Thyroid gland (tissue), 4 donors: Measurements from ENCODE around the gene ZBTB12. TPM values are rescaled to one million over a fixed set of nuclear protein-coding genes. Genes with fewer than 3 reads are reported as not detected.
"Not testable (repeated sequence)": the region's sequence is repeated elsewhere in the genome, so short reads cannot be mapped to it uniquely, and the experiment has no call there.

Source experiments
- DNase-seq, 2 donors: peaks; one replicate each; pipeline ENCODE4 v3.0.0-alpha.2; 2019
- H3K27ac ChIP-seq, 3 donors: fragments of 200-600 bp; sonication (generic); 1 replicate in 2 of 3; 2 replicates in 1 of 3; pipeline ENCODE4 v1.5.1; 2016 to 2019; ENCODE audit warnings: mild to moderate bottlenecking in 1 of 3, moderate library complexity in 1 of 3
- H3K27me3 ChIP-seq: fragments of 200-600 bp; sonication (generic); one replicate; pipeline ENCODE4 v1.5.1; 2019
- H3K36me3 ChIP-seq, 2 donors: fragments of 200-600 bp; sonication (generic); one replicate each; pipeline ENCODE4 v1.5.1; 2016 to 2019
- H3K4me1 ChIP-seq, 2 donors: fragments of 200-600 bp; sonication (generic); one replicate each; pipeline ENCODE4 v1.5.1; 2017 to 2019
- H3K4me3 ChIP-seq, 3 donors: fragments of 200-600 bp; sonication (generic); replicated peaks in 1 of 3; 1 replicate in 2 of 3; 2 replicates in 1 of 3; pipeline ENCODE4 v1.5.1; 2016; ENCODE audit warnings: mild to moderate bottlenecking in 1 of 3
- H3K9me3 ChIP-seq: fragments of 200-600 bp; sonication (generic); one replicate; pipeline ENCODE4 v1.5.1; 2017
- POLR2A ChIP-seq, 2 donors: fragments of 450-650 bp; IDR thresholded peaks; one replicate each; pipeline ENCODE4 v1.6.1; 2017; ENCODE audit warnings: antibody characterized with exemption in 2 of 2, mild to moderate bottlenecking in 2 of 2, moderate library complexity in 1 of 2
- WGBS, 2 donors: methylation state at CpG; one replicate each; pipeline ENCODE4 v1.1.5; 2017; 5-methylcytosine and 5-hydroxymethylcytosine counted together
- intact Hi-C: fragments of 100-400 bp; cut with DNase I; formaldehyde crosslinking; loops from one replicate; pipeline ENCODE4 v1.15.1; 2023
- total RNA-seq, 4 donors: library from RNA; depleted of rRNA; stranded (reverse); fragments of >200 nt; gene quantifications; one replicate each; pipeline ENCODE4 v1.2.3, GENCODE V29; 2016
- TF ChIP-seq, protein P1 (sequence below), 6 experiments: fragments of 200-600 bp in 3 of 6; fragments of 450-650 bp in 3 of 6; sonication (generic) in 3 of 6; IDR thresholded peaks; one replicate each; pipeline ENCODE4 v1.5.1; 2016 to 2019; ENCODE audit warnings: antibody characterized with exemption in 6 of 6, mild to moderate bottlenecking in 2 of 6, inconsistent platforms in 1 of 6, moderate library complexity in 1 of 6

ZBTB12 gene
- total RNA-seq, 4 donors from 2014 or later, result 0.94 to 2.9 (median 1.5) TPM

DNA sequence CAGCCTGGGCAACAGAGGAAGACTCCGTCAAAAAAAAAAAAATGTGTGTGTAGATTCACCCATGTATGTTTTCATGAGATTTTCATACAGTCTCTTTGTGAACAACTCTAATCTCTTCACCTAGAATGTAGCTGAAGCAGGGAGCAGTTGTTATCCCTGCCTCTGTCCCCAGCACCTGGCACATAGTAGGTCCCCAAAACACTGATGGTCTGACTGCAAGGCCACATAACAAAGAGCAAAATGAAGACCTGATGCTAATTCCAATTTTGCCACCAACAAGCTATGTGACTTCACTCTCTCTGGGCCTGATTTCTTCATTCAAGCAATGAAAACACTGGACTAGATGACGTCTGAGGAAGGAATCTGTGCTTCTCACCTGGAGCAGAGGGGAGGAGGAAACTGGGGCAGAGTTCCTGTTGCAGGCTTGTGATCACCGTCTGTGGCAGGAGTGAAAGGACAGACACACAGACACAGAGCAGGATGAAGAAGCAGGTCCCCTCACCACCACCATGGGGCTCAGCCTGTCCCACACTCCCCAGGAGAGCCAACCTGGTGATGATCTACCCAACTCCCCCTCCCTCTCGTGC lies 27.7 kb downstream of the ZBTB12 start:
- Histone ChIP-seq H3K27ac (peak overlapping the region in 2 of 3 donors; percentile 50 to 65), H3K9me3 (no peaks in the 10 kb centered on the region), H3K4me3 (no peak overlapping the region), H3K27me3 (no peaks in the 10 kb centered on the region), H3K36me3 (no peaks in the 10 kb centered on the region), H3K4me1 (peaks cover 3 to 30% of the 10 kb centered on the region in 2 donors)
- TF ChIP-seq, protein P1, sequence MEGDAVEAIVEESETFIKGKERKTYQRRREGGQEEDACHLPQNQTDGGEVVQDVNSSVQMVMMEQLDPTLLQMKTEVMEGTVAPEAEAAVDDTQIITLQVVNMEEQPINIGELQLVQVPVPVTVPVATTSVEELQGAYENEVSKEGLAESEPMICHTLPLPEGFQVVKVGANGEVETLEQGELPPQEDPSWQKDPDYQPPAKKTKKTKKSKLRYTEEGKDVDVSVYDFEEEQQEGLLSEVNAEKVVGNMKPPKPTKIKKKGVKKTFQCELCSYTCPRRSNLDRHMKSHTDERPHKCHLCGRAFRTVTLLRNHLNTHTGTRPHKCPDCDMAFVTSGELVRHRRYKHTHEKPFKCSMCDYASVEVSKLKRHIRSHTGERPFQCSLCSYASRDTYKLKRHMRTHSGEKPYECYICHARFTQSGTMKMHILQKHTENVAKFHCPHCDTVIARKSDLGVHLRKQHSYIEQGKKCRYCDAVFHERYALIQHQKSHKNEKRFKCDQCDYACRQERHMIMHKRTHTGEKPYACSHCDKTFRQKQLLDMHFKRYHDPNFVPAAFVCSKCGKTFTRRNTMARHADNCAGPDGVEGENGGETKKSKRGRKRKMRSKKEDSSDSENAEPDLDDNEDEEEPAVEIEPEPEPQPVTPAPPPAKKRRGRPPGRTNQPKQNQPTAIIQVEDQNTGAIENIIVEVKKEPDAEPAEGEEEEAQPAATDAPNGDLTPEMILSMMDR (IDR thresholded peaks at IDR 0.05), result no peak
- TF ChIP-seq POLR2A (IDR thresholded peaks at IDR 0.05), result peak in 1 of 2 donors; percentile 15
- peak; percentile 40 to 52 for DNase-seq
- WGBS, 2 donors, result 43 to 44% methylated on average over 4 of the region's 4 CpGs
- intact Hi-C loops, result no loop called here

- Histone ChIP-seq H3K27ac (no peak overlapping the region), H3K36me3 (no peaks in the 10 kb centered on the region), H3K4me1 (peaks cover 0 to 20% of the 10 kb centered on the region in 2 donors), H3K9me3 (no peaks in the 10 kb centered on the region), H3K4me3 (no peak overlapping the region), H3K27me3 (no peaks in the 10 kb centered on the region)
- intact Hi-C loops, result no loop called here
- 63 to 70% methylated on average over 8 to 9 of the region's 9 CpGs for WGBS, 2 donors
- TF ChIP-seq POLR2A (IDR thresholded peaks at IDR 0.05), result no peak
- TF ChIP-seq, protein P1 (IDR thresholded peaks at IDR 0.05), result no peak
- no peak for DNase-seq
Measured at GRCh38 chr6:31871046-31871659, 30.7 kb downstream of the ZBTB12 start.

- 49 to 51% methylated on average over 8 to 13 of the region's 16 CpGs for WGBS, 2 donors
- intact Hi-C loops, result no loop called here
Measured at GRCh38 chr6:31870385-31870921, 31.4 kb downstream of the ZBTB12 start.

DNA sequence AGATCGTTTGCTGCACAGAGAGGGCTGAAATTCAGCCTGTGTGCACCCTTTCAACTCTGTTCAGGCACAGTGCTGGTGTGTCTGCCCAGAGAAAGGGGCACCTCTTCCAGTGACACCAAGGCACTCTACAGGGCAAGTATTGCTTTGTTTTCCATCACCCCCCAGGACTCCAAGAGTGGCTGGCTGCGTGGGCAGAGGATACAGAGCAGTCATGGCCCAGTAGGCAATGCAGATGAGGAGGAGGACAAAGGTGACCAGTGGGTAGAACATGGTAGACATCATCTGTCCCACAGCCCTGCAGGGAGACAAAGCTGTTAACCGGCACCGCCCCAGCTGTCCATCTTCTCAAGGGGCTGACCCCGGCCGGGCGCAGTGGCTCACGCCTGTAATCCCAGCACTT lies 32.5 kb downstream of the ZBTB12 start:
- H3K27ac ChIP-seq, result no peak overlapping the region
- no peaks in the 10 kb centered on the region for H3K36me3 ChIP-seq
- H3K4me3 ChIP-seq, result no peak overlapping the region
- no peaks in the 10 kb centered on the region for H3K9me3 ChIP-seq
- intact Hi-C loops, result no loop called here
- no peaks in the 10 kb centered on the region for H3K27me3 ChIP-seq
- TF ChIP-seq POLR2A (IDR thresholded peaks at IDR 0.05), result no peak
- TF ChIP-seq, protein P1 (IDR thresholded peaks at IDR 0.05), result no peak
- 80 to 81% methylated on average over 5 to 7 of the region's 8 CpGs for WGBS, 2 donors
- peaks cover 0 to 22% of the 10 kb centered on the region in 2 donors for H3K4me1 ChIP-seq
- no peak for DNase-seq

More at GRCh38 chr6:31870385-31870921, 31.4 kb downstream of the ZBTB12 start:
- no peak overlapping the region for H3K4me3 ChIP-seq
- TF ChIP-seq POLR2A (IDR thresholded peaks at IDR 0.05), result no peak
- TF ChIP-seq, protein P1 (IDR thresholded peaks at IDR 0.05), result no peak
- H3K36me3 ChIP-seq, result no peaks in the 10 kb centered on the region
- peaks cover 0 to 20% of the 10 kb centered on the region in 2 donors for H3K4me1 ChIP-seq
- H3K27ac ChIP-seq, result peak overlapping the region in 1 of 3 donors; percentile 12
- no peaks in the 10 kb centered on the region for H3K9me3 ChIP-seq
- DNase-seq, result peak; percentile 74 to 76
- no peaks in the 10 kb centered on the region for H3K27me3 ChIP-seq

- peaks cover 4 to 22% of the 10 kb centered on the region in 2 donors for H3K4me1 ChIP-seq
- H3K27me3 ChIP-seq, H3K36me3 ChIP-seq, H3K9me3 ChIP-seq, intact Hi-C loops, DNase-seq, H3K27ac ChIP-seq, H3K4me3 ChIP-seq: not testable (repeated sequence)
- 88 to 94% methylated on average over 1 of the region's 1 CpG for WGBS, 2 donors
Measured at GRCh38 chr6:31868658-31868971, 33.3 kb downstream of the ZBTB12 start.
